GM19351 (cell line): Measurements from ENCODE around the gene ERCC6.

Experiments used
- ATAC-seq: cut with Tn5 transposase; IDR thresholded peaks from one replicate; pipeline ENCODE4 v1.9.1; 2021; ENCODE audit warnings: mild to moderate bottlenecking, moderate library complexity; ENCODE audit not compliant: unreplicated experiment

The ERCC6 gene

GRCh38 chr10:49549640-49550346, 10.9 kb upstream of the ERCC6 start:
- no peak for ATAC-seq

- no peak for ATAC-seq
Observed at GRCh38 chr10:49543604-49544003, 4.7 kb upstream of the ERCC6 start.

- no peak for ATAC-seq
Observed at GRCh38 chr10:49542353-49542752, 3.4 kb upstream of the ERCC6 start.

GRCh38 chr10:49541762-49542161, 2.8 kb upstream of the ERCC6 start:
- ATAC-seq: no peak

GRCh38 chr10:49540056-49540797, 1.3 kb upstream of the ERCC6 start:
- ATAC-seq: no peak

GRCh38 chr10:49539320-49539885, 482 bp upstream of the ERCC6 start:
- ATAC-seq: peak; percentile 6

GRCh38 chr10:49534670-49535381, 4.1 kb downstream of the ERCC6 start:
- peak; percentile 69 for ATAC-seq

- no peak for ATAC-seq
Observed at GRCh38 chr10:49532461-49532860, 6.5 kb downstream of the ERCC6 start.

GRCh38 chr10:49528977-49529506, 9.9 kb downstream of the ERCC6 start:
- ATAC-seq: no peak

GRCh38 chr10:49527850-49528249, 11.1 kb downstream of the ERCC6 start:
- no peak for ATAC-seq

GRCh38 chr10:49527061-49527460, 11.9 kb downstream of the ERCC6 start:
- no peak for ATAC-seq

GRCh38 chr10:49526619-49527018, 12.3 kb downstream of the ERCC6 start:
- ATAC-seq: no peak

- no peak for ATAC-seq
Observed at GRCh38 chr10:49524496-49524895, 14.4 kb downstream of the ERCC6 start.

- ATAC-seq: no peak
Observed at GRCh38 chr10:49523301-49523700, 15.6 kb downstream of the ERCC6 start.

GRCh38 chr10:49521062-49521461, 17.9 kb downstream of the ERCC6 start:
- no peak for ATAC-seq

- ATAC-seq: no peak
Observed at GRCh38 chr10:49520122-49520775, 18.7 kb downstream of the ERCC6 start.

- ATAC-seq: no peak
Observed at GRCh38 chr10:49519717-49520116, 19.2 kb downstream of the ERCC6 start.

GRCh38 chr10:49518982-49519578, 19.8 kb downstream of the ERCC6 start:
- ATAC-seq: no peak

- no peak for ATAC-seq
Observed at GRCh38 chr10:49518566-49518965, 20.4 kb downstream of the ERCC6 start.

- no peak for ATAC-seq
Observed at GRCh38 chr10:49516216-49516970, 22.5 kb downstream of the ERCC6 start.
